Measurements from ENCODE around the gene NOM1.

NOM1 gene

DNA sequence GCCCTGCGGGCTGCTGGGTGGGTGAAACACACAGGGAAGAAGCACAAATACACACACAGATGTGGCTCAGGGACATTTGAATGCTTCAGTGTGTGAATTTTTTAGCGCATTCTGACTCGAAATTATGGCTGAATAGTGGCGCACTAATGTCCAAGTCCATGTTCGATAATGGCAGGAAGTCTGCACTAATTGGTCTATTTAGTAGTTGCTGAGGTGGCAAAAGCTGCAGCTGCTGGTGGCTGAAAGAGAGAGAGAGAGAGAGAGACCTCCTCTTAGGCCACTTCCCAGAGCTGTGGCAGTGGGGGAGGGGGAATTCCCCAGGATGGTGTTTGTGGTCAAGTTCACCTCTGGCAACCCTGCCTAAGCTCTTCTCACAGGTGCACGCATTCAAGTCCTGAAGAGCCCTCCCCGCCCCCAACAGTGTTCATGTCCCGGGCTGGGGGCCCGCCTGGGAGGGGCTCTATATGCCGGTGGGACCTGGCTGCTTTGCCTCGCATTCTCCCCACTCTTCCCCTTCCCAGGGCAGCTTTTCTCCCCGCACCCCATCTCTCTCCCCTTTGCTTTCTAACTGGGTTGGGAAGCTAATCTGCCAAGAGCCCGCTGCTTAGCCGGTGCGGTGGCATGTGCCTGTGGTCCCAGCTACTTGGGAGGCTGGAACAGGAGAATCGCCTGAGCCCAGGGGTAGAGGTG, 67.0 kb downstream of the NOM1 start:
- no peak for DNase-seq (ENCODE audit: low spot score)

DNA sequence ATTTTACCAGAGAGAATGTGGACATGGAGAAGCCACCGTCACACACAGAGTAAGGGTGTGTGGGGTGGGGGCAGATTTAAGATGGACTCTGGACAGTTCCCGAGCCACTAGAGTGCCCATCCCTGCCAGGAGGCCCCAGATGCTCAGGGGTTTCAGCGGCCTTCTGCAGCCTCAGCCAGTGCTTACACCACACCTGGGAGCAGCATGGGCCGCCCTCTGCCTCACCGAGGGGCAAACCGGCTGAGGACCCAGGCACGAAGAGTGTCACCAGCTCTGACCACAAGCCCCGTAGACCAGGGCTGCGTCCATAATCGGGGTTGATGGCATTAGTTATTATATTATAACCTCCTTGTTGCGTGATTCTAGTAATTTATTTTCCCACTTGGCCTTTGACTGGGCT, 67.6 kb downstream of the NOM1 start:
- DNase-seq (ENCODE audit: low spot score): no peak

GRCh38 chr7:157017603-157018327, 68.3 kb downstream of the NOM1 start:
- DNase-seq (ENCODE audit: low spot score): no peak

GRCh38 chr7:157018328-157018996, 69.0 kb downstream of the NOM1 start:
- no peak for DNase-seq (ENCODE audit: low spot score)

GRCh38 chr7:157018997-157019608, 69.6 kb downstream of the NOM1 start:
- DNase-seq (ENCODE audit: low spot score): no peak

GRCh38 chr7:157019718-157020451, 70.4 kb downstream of the NOM1 start:
- no peak for DNase-seq (ENCODE audit: low spot score)

GRCh38 chr7:157020514-157021070, 71.1 kb downstream of the NOM1 start:
- DNase-seq (ENCODE audit: low spot score): no peak

- DNase-seq (ENCODE audit: low spot score): no peak
Measured at GRCh38 chr7:157021071-157021870, 71.8 kb downstream of the NOM1 start.

GRCh38 chr7:157021871-157022680, 72.6 kb downstream of the NOM1 start:
- no peak for DNase-seq (ENCODE audit: low spot score)

All from SK-N-DZ (cell line).